Tibial artery (tissue), 4 donors: Measurements from ENCODE around the gene KRT80.

ENCODE experiments used
- DNase-seq, 2 donors: peaks; one replicate each; pipeline ENCODE4 v3.0.0-alpha.2; 2019
- H3K27ac ChIP-seq, 2 donors: fragments of 200-600 bp; sonication (generic) in 1 of 2; 1 replicate in 1 of 2; 2 replicates in 1 of 2; pipeline ENCODE4 v1.5.1; 2018 to 2019; ENCODE audit warnings: mild to moderate bottlenecking in 1 of 2
- H3K27me3 ChIP-seq, 2 donors: fragments of 200-600 bp; sonication (generic) in 1 of 2; one replicate each; pipeline versions ENCODE4 v1.5.1 to v1.6.0; 2016 to 2019
- H3K36me3 ChIP-seq, 3 donors: fragments of 200-600 bp; sonication (generic) in 2 of 3; one replicate each; pipeline ENCODE4 v1.5.1; 2016 to 2019; ENCODE audit warnings: mild to moderate bottlenecking in 2 of 3
- H3K4me1 ChIP-seq, 4 donors: fragments of 200-600 bp; sonication (generic) in 2 of 4; 1 replicate in 3 of 4; 2 replicates in 1 of 4; pipeline ENCODE4 v1.5.1; 2016 to 2019
- H3K4me3 ChIP-seq, 2 donors: fragments of 200-600 bp; sonication (generic) in 1 of 2; 1 replicate in 1 of 2; 2 replicates in 1 of 2; pipeline ENCODE4 v1.5.1; 2018 to 2019; ENCODE audit warnings: mild to moderate bottlenecking in 2 of 2
- H3K9me3 ChIP-seq, 3 donors: fragments of 200-600 bp; sonication (generic) in 1 of 3; one replicate each; pipeline ENCODE4 v1.5.1; 2016 to 2019
- intact Hi-C: fragments of 100-400 bp; cut with DNase I; formaldehyde crosslinking; loops from one replicate; pipeline ENCODE4 v1.15.0; 2023; ENCODE audit warnings: low total_unique reads
- TF ChIP-seq, protein P1 (sequence below), 2 experiments: fragments of 200-600 bp in 1 of 2; fragments of 450-650 bp in 1 of 2; IDR thresholded peaks; one replicate each; pipeline ENCODE4 v1.5.1; 2017 to 2019; ENCODE audit warnings: antibody characterized with exemption in 2 of 2, mild to moderate bottlenecking in 1 of 2, moderate library complexity in 1 of 2

The KRT80 gene

DNA sequence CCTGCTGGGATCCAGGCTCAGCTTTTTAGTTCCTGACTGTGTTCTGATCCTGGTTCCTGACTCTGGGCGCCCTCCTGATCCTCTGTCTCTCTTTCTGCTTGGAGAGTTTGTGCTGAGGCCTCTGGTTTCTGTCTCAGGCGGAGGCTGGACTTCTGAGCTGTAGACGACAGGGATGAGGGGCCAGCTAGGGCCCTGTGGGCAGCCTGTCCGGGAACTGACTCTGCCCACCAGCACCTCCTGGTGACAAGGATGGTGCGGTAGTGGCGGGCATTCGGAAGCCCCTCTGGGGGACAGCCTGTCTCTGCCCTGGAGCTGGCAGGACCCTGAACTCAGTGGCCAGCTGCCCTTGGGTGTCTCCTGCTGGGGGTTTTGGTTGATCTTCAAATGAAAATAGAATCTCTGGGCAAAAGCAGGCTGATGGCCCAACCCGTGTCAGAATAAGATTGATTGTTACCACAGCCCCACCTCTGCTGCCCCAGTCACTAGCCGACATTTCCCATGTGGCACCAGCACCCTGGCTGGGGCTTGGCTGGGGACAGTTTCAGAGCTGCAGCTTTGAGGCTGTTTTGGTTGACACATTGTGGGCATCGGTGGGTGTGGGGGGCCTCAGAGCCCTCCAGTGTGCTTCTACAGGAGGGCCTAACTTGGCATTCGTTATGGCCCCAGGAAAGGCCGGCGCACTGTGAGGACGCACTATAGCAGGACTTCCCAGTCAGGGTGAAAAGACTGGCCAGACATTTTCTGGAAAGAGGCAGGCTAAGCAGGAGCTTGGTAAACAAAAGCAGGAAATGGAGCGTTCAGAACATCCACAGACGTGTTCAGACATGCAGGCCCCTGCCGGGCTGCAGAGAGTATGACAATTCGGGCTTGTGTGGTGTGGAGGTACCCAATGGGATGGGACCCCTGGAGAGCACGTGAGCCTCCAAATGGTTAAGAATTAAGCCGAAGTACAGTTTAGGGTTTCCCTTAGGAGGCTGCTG is 16.2 kb downstream of the KRT80 start:
- Histone ChIP-seq H3K27me3 (no peaks in the 10 kb centered on the region), H3K36me3 (no peaks in the 10 kb centered on the region), H3K4me1 (peaks cover 0 to 32% (median 23%) of the 10 kb centered on the region in 4 donors), H3K27ac (peak overlapping the region; percentile 44 to 63), H3K4me3 (no peak overlapping the region), H3K9me3 (no peaks in the 10 kb centered on the region)
- DNase-seq = no peak
- TF ChIP-seq, protein P1, sequence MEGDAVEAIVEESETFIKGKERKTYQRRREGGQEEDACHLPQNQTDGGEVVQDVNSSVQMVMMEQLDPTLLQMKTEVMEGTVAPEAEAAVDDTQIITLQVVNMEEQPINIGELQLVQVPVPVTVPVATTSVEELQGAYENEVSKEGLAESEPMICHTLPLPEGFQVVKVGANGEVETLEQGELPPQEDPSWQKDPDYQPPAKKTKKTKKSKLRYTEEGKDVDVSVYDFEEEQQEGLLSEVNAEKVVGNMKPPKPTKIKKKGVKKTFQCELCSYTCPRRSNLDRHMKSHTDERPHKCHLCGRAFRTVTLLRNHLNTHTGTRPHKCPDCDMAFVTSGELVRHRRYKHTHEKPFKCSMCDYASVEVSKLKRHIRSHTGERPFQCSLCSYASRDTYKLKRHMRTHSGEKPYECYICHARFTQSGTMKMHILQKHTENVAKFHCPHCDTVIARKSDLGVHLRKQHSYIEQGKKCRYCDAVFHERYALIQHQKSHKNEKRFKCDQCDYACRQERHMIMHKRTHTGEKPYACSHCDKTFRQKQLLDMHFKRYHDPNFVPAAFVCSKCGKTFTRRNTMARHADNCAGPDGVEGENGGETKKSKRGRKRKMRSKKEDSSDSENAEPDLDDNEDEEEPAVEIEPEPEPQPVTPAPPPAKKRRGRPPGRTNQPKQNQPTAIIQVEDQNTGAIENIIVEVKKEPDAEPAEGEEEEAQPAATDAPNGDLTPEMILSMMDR (IDR thresholded peaks at IDR 0.05) = peak; percentile 28 to 36
- intact Hi-C loops = no loop called here

DNA sequence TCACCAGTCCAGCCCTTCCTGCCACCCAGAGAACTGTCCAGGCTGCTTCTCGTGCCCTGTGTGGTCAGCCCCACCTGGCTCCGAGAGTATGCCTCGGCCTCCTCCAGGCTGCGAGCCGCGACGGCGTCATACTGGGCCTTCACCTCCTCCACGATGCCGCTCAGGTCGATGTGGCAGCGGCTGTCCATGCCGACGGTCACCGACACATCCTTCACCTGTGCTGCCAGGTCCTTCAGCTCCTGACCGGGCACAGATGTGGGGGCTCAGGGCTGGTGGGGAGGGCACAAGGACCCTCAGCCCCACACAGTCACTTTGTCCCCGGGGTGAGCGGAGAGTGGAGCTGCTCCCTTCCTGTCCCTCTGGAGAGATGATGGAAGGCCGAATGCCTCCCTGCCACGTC is 18.3 kb downstream of the KRT80 start:
- no peaks in the 10 kb centered on the region for H3K27me3 ChIP-seq
- no peak overlapping the region for H3K4me3 ChIP-seq
- intact Hi-C loops = no loop called here
- TF ChIP-seq, protein P1 (IDR thresholded peaks at IDR 0.05) = no peak
- no peaks in the 10 kb centered on the region for H3K9me3 ChIP-seq
- no peak overlapping the region for H3K27ac ChIP-seq
- H3K4me1 ChIP-seq = peaks cover 0 to 24% (median 16%) of the 10 kb centered on the region in 4 donors
- DNase-seq = no peak
- H3K36me3 ChIP-seq = no peaks in the 10 kb centered on the region

DNA sequence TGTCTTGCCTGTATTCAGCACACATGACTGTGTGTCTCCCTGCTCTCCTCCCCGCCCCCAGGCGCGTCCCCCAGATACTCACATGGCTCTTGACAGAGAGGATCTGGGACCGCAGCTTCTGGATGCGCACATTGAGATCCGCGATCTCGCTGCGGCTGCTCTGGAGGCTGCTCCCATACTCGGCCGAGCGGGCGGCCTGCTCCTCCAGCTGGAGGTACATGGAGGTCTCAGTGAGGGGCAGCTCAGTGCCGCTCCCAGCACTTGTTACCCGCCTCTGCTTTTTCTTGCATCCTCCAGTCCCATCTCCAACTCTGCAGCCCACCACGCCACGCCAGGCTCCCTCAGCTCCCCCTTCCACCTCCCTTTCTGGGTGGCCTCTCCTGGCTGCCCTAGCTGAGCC is 18.9 kb downstream of the KRT80 start:
- no peaks in the 10 kb centered on the region for H3K27me3 ChIP-seq
- DNase-seq = no peak
- no peaks in the 10 kb centered on the region for H3K9me3 ChIP-seq
- no peak overlapping the region for H3K4me3 ChIP-seq
- TF ChIP-seq, protein P1 (IDR thresholded peaks at IDR 0.05) = no peak
- intact Hi-C loops = no loop called here
- no peaks in the 10 kb centered on the region for H3K36me3 ChIP-seq
- H3K4me1 ChIP-seq = peaks cover 0 to 21% (median 14%) of the 10 kb centered on the region in 4 donors
- H3K27ac ChIP-seq = no peak overlapping the region

DNA sequence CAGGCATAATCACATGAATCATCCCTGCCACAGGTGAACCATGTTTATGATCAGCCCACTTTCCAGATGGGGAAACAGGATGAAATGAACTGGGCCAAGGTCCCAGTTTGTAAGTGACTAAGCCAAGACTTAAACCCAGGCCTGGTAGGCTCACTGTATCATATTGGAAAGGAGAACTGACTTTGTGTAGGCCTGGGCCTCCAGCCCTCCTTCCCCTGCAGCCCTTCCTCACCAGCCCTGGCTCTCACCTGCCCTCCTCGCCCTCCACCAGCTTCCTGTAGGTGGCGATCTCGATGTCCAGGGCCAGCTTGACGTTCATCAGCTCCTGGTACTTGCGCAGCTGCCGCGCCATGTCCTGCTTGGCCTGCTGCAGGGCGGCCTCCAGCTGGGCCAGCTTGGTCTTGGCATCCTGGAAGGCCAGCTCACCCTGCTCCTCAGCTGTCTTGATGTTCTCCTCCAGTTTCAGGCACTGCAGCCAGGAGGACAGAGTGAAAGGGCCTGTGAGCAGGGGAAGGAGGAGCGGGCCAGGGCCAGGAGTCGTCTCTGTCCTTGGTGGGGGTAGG is 19.8 kb downstream of the KRT80 start:
- Histone ChIP-seq H3K36me3 (no peaks in the 10 kb centered on the region), H3K27ac (no peak overlapping the region), H3K27me3 (no peaks in the 10 kb centered on the region), H3K9me3 (no peaks in the 10 kb centered on the region), H3K4me3 (no peak overlapping the region), H3K4me1 (peaks cover 0 to 20% (median 14%) of the 10 kb centered on the region in 4 donors)
- DNase-seq = no peak
- TF ChIP-seq, protein P1 (IDR thresholded peaks at IDR 0.05) = no peak
- intact Hi-C loops = no loop called here

DNA sequence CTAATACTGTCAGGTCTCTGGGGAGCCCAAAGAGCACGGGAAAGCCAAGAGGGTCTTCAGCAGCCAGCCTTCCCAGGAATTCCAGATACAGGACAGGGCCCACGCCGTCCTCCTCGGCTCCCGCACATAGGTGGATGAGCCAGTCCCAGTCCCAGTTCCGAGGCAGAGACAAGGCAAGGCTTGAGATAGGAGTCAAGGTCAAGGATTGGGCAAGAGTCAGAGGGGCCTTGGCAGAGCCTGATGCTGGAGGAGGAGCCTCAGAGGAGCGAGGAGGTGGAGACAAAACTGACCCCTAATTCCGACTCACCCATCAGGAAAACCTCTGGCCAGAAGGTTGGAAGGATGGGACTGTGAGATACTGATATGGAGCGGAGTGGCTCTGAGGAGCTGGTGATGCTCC is 21.0 kb downstream of the KRT80 start:
- Histone ChIP-seq H3K4me3 (no peak overlapping the region), H3K4me1 (peaks cover 0 to 18% (median 9%) of the 10 kb centered on the region in 4 donors), H3K9me3 (no peaks in the 10 kb centered on the region), H3K27ac (no peak overlapping the region), H3K36me3 (no peaks in the 10 kb centered on the region), H3K27me3 (no peaks in the 10 kb centered on the region)
- intact Hi-C loops = no loop called here
- DNase-seq = no peak
- TF ChIP-seq, protein P1 (IDR thresholded peaks at IDR 0.05) = no peak
